VCaP (cell line): Measurements from ENCODE around the gene HLA-B.

ENCODE experiments used
- H3K27ac ChIP-seq: fragments of 450-650 bp; 2 replicates; pipeline ENCODE4 v1.5.1; 2017
- CTCF ChIP-seq: fragments of 450-650 bp; conservative IDR thresholded peaks from 2 replicates; pipeline ENCODE4 v1.5.1; 2017; ENCODE audit warnings: mild to moderate bottlenecking, moderate library complexity

HLA-B gene

DNA sequence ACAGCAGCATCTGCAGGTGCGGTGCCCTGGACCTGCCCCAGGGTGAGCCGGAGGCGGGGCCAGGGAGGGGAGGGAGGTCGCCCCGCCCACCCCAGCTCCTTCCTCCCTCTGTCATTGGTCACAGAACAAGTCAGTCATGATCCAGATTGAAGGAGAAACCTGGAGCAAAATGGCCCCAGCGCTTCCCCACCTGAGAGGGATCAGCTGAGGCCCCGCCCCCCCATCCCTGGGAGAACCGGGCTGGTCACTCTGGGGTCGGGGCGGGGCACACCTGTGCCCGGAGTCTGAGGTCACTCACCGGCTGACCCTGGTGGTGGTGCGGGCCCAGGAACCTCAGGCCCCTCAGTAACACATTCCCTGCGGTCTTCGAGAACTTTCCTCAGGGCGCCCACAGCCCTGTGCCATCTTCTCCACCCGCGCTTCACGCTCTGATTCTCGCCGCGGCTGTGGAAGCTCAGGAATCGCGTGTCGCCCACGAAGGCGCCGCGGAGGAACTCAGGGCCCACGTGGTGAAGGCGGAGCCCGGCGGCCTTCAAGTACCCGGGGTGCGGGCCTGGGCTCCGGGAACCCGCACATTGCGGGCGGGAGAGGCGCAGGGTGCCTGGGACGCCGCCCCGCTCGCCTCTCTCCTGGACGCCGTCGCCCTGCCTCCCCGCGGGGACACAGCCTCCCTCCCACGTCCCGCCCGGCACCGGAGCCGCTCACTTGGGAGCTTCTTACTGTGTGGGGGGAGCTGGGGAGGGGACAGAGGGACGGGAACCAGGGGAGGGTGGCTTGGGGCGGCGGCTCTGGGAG, 48.7 kb downstream of the HLA-B start:
- H3K27ac ChIP-seq = no peak overlapping the region
- no peak for TF ChIP-seq CTCF

DNA sequence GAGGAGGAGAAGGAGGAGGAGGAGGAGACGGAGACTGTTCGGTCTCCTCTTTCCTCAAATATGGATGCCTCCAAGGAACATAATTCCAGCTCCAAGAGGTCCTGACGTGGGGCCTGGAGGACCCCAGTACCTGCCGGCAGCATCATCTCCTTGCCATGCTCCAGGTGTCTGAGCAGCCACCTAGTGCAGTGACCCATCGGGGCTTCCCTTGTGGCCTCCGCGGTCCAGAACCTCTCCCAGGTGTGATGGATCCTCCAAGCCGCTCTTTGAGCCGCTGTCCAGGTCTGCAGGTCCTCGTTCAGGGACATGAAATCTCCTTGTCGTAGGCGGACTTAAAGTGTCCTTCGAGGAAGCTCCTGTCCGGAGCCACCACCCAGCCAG, 49.3 kb downstream of the HLA-B start:
- no peak for TF ChIP-seq CTCF
- H3K27ac ChIP-seq = no peak overlapping the region

DNA sequence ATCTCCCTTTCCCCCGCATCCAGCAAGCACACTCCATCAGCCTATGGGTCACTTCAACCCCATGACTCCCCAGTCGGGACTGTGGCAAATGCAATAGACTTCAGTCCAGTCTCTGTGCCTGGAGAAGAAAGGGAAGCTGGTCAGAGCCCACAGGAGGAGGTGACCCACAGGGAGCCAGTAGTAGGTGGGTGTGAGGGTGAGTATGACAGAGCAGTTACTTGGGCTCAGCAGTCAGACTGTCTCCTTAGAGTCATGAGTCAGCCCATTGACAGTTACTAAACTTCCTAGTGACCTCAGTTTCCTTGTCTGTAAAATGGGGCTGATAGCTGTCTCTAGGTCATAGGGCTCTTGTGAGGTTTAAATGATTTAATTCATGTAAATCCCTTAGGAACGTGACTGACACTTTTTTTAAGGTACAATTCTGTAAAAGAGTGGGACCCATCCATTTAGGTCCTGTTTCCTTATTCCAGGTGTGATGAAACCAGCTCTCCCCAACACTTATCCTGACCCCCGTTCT, 51.2 kb downstream of the HLA-B start:
- no peak overlapping the region for H3K27ac ChIP-seq

GRCh38 chr6:31304683-31305082, 52.3 kb downstream of the HLA-B start:
- no peak for TF ChIP-seq CTCF
- no peak overlapping the region for H3K27ac ChIP-seq

More for the DNA sequence above, 51.2 kb downstream of the HLA-B start:
- no peak for TF ChIP-seq CTCF
